Measurements from ENCODE around the gene LMAN2L. TPM values are rescaled to one million over a fixed set of nuclear protein-coding genes. Genes with fewer than 3 reads are reported as not detected.

Gene LMAN2L
- polyA plus RNA-seq, 1 of the 3 experiments (the other 2 are of a cell fraction), result 17.7 TPM

- peaks cover 32 to 33% of the 10 kb centered on the region in 2 experiments for H3K36me3 ChIP-seq (replicated peaks in 1 of 2; ENCODE audit: control insufficient read depth in 1 of 2, insufficient read depth in 2 of 2, low read length in 1 of 2)
- no peak overlapping the region for H3K4me3 ChIP-seq (ENCODE audit: low read depth in 2 of 2, low read length in 1 of 2)
- no peaks in the 10 kb centered on the region; a peak in 1 of 4 replicates for H3K4me1 ChIP-seq (ENCODE audit: control insufficient read depth in 1 of 2, insufficient read depth in 2 of 2, low read depth in 1 of 2, low read length in 1 of 2)
- no peak overlapping the region for H3K27ac ChIP-seq (ENCODE audit: low read depth in 2 of 2, low read length in 1 of 2)
- H3K9ac ChIP-seq, result no peak overlapping the region
- no peaks in the 10 kb centered on the region for H3K9me2 ChIP-seq
- DNase-seq, result no peak
- H3F3A ChIP-seq (replicated peaks; ENCODE audit: insufficient read depth), result no peaks in the 10 kb centered on the region
- H3K27me3 ChIP-seq (ENCODE audit: insufficient read depth), result no peaks in the 10 kb centered on the region
- H3K9me3 ChIP-seq, result no peaks in the 10 kb centered on the region
- H3K4me2 ChIP-seq, result no peak overlapping the region
- ChIA-PET POLR2A (no interaction called here), CTCF (no interaction called here)
- H3K79me2 ChIP-seq (ENCODE audit: insufficient read depth), result no peaks in the 10 kb centered on the region
- no peak overlapping the region for H2AFZ ChIP-seq (ENCODE audit: low read depth)
- H4K20me1 ChIP-seq (ENCODE audit: insufficient read depth), result no peaks in the 10 kb centered on the region
- over 99% methylated on average over 7 of the region's 7 CpGs for WGBS (ENCODE audit: low lambda C conversion rate)
- TF ChIP-seq TAF1 (IDR thresholded peaks at IDR 0.05; ENCODE audit: borderline replicate concordance, low read depth, low read length), result no peak
- no peak for TF ChIP-seq JUND (IDR thresholded peaks at IDR 0.05)
- no peak for TF ChIP-seq RXRA (IDR thresholded peaks at IDR 0.05; ENCODE audit: borderline replicate concordance, low read depth)
- no peak for TF ChIP-seq RFX5 (IDR thresholded peaks at IDR 0.05; ENCODE audit: low read length)
- no peak for TF ChIP-seq SMC3 (IDR thresholded peaks at IDR 0.05; ENCODE audit: low read depth, low read length)
- TF ChIP-seq ELF1 (IDR thresholded peaks at IDR 0.05), result no peak
- TF ChIP-seq MAX (IDR thresholded peaks at IDR 0.05; ENCODE audit: low read depth), result no peak
Observed at GRCh38 chr2:96729748-96730147, 10.1 kb downstream of the LMAN2L start.

- Histone ChIP-seq H3K27me3 (ENCODE audit: insufficient read depth) (no peaks in the 10 kb centered on the region), H3K4me1 (ENCODE audit: control insufficient read depth in 1 of 2, insufficient read depth in 2 of 2, low read depth in 1 of 2, low read length in 1 of 2) (no peaks in the 10 kb centered on the region; a peak in 1 of 4 replicates), H3K4me3 (ENCODE audit: low read depth in 2 of 2, low read length in 1 of 2) (no peak overlapping the region), H3K36me3 (replicated peaks in 1 of 2; ENCODE audit: control insufficient read depth in 1 of 2, insufficient read depth in 2 of 2, low read length in 1 of 2) (peaks cover 11 to 28% of the 10 kb centered on the region in 2 experiments), H2AFZ (ENCODE audit: low read depth) (no peak overlapping the region), H3K9me2 (no peaks in the 10 kb centered on the region), H3K9ac (no peak overlapping the region), H3F3A (replicated peaks; ENCODE audit: insufficient read depth) (no peaks in the 10 kb centered on the region), H3K79me2 (ENCODE audit: insufficient read depth) (no peaks in the 10 kb centered on the region), H3K4me2 (no peak overlapping the region), H4K20me1 (ENCODE audit: insufficient read depth) (no peaks in the 10 kb centered on the region), H3K9me3 (no peaks in the 10 kb centered on the region), H3K27ac (ENCODE audit: low read depth in 2 of 2, low read length in 1 of 2) (no peak overlapping the region)
- 92% methylated on average over 5 of the region's 5 CpGs for WGBS (ENCODE audit: low lambda C conversion rate)
- CTCF ChIA-PET, result no interaction called here
- TF ChIP-seq JUND (IDR thresholded peaks at IDR 0.05) (no peak), MXI1 (IDR thresholded peaks at IDR 0.05; ENCODE audit: low read depth, low read length) (no peak), TAF1 (IDR thresholded peaks at IDR 0.05; ENCODE audit: borderline replicate concordance, low read depth, low read length) (no peak), MEF2A (IDR thresholded peaks at IDR 0.05; ENCODE audit: borderline replicate concordance, low read depth) (no peak), PBX3 (IDR thresholded peaks at IDR 0.05) (no peak), RCOR1 (IDR thresholded peaks at IDR 0.05; ENCODE audit: low read length) (no peak), RFX5 (IDR thresholded peaks at IDR 0.05; ENCODE audit: low read length) (no peak), GATA2 (CRISPR knock-in tag; IDR thresholded peaks at IDR 0.05) (no peak), MAX (IDR thresholded peaks at IDR 0.05; ENCODE audit: low read depth) (no peak), NRF1 (IDR thresholded peaks at IDR 0.05; ENCODE audit: low read depth, low read length) (no peak), SMC3 (IDR thresholded peaks at IDR 0.05; ENCODE audit: low read depth, low read length) (no peak)
- DNase-seq, result no peak
- POLR2A ChIA-PET, result no interaction called here
Observed at GRCh38 chr2:96727431-96727830, 12.4 kb downstream of the LMAN2L start.
